ENCODE data around the gene PRR29.
"Not testable (repeated sequence)": the region's sequence is repeated elsewhere in the genome, so short reads cannot be mapped to it uniquely, and the experiment has no call there.

The PRR29 gene

DNA sequence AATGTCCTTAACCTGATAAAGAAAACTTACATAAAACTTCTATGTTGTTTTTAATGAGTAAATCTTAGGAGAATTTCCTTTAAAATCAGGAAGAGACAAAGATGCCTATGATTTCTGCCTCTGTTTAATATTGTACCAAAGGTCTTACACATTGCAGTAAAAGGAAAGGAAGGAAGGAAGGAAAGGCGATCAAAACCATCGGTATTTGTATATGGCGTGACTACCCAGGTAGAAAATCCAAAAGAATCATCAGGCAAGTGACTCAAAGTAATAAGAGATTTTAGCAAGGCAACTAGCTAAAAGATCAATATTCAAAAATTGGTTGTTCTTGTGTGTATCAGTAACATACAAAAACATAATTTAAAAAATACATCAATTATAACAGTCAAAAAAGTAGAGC lies 18.8 kb downstream of the PRR29 start:
- DNase-seq = no peak

- no peak for DNase-seq
Observed at GRCh38 chr17:64017381-64017980, 19.3 kb downstream of the PRR29 start.

- DNase-seq = not testable (repeated sequence)
Observed at GRCh38 chr17:64019551-64019961, 21.4 kb downstream of the PRR29 start.

DNA sequence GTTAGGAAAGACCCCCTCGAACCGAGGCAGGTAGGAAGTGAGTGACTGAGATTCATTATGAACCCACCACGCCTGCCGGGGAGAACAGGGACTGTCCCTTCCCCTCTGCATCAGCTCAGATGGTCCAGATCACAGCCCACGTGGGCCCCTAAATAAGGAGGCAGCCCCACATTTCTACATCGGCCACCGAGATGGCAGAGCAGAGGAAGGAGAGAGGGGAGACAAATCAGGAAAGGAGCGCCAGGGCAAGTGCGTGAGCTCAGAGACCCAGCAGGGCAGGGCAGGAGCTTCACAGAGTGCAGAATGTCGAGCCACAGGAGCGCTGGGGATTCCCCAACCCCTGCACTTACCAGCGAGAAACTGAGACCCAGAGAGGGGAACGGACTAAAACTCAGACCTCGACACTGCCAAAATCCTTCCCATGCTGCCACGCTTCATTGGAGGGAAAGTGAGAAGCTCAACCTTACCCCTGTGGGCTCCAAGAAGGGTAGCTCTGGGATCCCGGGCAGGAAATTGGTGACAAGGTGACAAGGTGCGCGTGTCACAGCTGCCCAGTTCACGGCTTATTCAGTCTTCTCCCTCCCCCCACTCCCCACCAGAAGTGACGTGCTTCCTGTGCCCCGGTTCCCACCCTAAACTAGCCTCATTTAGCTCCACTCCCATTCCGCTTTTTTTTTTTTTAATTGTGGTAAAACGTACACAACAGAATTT lies 22.1 kb downstream of the PRR29 start, which contains the start of gene ICAM2:
ICAM2 (minus strand) TSS at position 578 of the 711 bp plus-strand sequence. CDS start 13,942 bp downstream, outside the sequence.
- DNase-seq = peak; percentile 40

DNA sequence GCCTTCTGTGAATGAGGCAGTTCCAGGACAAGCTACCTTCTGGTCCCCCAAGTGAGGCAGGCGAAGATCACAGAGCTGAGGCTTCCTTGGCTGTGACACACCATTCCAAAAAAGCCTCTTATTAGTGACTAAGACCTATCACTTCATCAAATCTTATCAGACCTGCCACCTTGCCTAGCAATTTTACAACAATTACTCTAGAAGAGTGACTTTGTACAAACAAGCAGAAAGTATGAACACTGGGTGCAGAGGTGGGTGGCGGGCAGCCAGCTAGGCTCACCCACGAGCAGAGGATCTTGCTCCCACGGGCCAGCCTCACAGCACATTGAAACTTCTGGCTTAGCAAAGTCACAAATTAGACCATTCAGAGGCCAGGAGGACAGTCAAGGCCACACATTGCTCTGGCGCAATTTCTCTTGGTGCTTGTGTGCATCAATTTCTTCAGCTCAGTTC lies 24.5 kb downstream of the PRR29 start:
- no peak for DNase-seq

GRCh38 chr17:64024215-64024654 lies 26.1 kb downstream of the PRR29 start:
- DNase-seq = no peak

DNA sequence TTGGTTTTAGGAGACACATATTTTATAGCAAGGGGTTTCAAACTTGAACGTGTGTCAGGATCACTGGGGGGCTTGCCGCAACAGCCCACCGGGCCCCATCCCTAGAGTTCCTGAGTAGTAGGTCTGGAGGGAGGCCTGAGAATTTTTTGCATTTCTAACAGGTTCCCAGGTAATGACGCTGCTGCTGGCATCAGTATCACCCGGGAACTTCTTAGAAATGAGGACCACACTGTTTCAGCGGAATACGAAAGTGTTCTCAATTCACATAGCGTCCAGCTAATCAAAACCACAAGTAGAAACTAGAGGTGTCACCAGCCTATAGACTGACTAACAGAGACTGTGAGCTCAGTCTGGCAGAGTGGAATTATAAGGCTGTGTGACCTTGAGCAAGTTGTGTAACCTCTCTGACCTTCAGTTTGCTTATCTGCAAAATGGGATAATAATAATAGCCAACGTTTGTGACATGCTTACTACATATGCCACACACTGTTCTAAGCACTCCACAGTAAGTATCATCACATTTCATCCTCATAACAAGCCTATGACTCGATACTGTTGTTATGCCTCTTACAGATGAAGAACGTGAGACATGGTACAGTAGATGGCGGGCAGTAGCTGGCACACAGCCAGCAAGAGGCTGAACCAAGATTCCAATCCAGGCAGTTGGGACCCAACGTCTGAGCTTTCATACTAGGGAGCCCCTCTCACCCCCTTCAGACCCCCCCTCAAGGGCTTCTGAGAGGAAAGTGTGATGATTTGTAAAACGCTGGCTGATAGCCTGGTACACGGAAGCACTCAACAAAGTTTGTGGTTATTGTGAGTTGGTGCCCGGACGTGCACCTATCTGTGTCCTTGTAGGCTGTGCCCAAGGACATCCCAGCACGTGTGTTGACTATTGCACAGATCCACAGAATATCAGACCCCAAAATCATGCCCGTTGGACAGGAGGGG lies 26.9 kb downstream of the PRR29 start:
- DNase-seq = peak; percentile 40

DNA sequence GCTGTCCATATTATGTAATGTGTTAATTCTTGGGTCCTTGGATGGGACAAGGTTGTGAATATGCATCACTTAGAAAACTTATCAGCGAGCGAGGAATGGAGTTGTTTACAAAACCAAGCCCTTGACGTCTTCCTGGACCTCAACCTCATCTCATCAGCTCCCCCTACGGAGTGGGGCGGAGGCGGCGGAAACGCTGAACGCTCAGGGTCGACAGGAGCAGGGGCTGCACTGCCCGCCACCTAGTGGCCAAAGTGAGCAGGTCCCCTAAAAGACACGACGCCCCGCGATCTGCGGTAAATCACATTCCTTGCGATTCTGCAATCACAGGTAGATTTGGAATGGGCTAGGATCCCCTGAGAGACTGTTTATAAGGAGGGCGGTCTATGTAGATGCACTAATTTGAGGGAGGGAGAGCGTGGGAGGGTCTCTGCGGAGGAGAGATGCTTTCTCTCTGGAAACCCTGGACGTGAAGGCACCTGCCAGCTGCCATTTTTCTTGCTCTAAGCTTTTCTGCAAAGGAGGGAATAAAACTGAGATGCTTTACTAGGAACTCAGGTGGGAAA lies 27.7 kb downstream of the PRR29 start:
- DNase-seq = peak; percentile 75

- DNase-seq = peak; percentile 60
Observed at GRCh38 chr17:64028874-64029464, 30.8 kb downstream of the PRR29 start.

DNA sequence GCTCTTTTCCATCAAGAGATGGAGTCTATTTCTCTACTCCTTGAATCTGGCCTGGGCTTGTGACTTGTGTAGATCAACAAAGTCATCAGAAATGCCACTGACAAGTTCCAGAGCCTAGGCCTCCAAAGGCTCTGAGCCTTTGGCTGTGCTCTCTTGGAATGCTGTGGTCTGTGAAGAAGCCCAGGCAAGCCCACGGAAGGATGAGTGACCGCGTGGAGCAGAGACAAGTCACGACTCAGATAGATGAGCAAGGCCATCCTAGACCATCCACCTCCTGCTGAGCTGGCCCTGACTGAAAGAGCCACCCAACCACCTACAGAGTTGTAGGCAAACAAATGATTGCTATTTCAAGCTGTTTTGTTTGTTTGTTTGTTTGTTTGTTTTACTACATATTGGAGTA lies 33.9 kb downstream of the PRR29 start:
- DNase-seq = no peak

DNA sequence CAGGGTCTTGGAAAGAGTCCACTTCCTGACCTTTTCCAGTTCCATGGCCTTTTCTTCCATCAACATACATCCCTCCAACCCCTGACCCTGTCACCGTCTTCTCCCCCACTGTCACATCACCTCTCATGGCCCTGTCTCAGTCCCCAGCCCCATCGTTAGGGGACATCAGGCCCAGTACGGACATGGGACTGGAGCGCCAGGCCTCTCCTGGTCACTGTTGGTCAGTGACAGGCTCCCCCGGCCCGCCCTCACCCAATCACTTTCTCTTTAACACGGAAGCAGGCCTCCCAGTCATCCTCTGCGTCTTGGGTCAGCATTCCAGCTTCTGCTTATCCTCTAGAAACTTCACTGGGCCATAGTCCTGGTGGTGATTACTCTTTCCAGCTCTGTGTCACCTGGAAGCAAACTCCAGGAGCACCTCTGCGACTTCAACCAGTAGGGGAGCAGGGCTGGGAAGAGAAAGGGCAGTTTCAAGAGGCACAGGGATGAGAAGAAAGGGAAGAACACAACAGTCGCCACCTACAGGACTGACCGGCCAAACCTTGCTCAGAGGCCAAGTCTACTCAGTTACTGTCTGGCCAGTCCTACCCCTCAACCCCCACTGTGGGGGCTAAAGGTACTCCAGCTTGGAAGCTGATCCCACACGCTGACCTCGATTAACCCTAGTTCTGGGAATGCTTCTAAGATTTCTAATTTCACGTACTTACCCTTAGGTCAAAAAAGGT lies 38.2 kb downstream of the PRR29 start:
- DNase-seq = no peak

DNA sequence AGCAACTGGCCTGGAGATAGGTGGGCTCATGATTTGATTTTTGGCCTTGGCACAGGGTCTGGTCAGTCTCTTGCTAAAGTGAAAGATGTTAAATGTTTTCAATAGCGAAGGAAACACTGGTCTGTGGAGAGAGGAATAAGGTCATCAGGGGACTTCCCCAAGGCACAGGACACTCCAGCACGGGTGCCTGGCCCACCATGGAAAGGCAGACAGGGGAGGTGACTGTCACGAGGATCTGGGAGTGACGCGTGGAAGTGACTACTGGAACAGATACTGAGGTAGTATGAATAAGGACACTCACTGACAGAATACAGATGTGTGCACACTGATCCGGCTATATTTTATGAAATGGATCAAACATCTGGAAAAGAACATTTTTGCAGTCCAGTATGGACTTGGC lies 39.0 kb downstream of the PRR29 start:
- DNase-seq = no peak

DNA sequence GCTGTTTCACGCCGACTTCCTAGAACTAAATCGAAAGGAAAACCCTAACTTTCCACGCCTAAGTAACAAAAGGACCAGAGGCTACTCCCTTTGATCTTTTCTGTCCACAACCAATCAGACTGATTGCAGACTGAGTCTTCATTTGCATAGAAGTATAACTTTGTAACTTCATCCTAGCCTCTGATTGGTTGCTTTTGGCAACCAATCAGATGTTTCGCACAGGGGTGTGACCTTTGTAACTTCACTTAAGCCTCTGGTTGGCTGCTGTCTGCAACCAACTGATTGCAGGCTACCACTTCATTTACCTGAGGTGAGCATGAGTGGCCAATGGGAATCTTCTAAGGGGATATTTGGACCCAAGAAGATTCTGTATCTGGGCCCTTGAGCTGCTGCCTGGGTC lies 39.7 kb downstream of the PRR29 start:
- DNase-seq = no peak

DNA sequence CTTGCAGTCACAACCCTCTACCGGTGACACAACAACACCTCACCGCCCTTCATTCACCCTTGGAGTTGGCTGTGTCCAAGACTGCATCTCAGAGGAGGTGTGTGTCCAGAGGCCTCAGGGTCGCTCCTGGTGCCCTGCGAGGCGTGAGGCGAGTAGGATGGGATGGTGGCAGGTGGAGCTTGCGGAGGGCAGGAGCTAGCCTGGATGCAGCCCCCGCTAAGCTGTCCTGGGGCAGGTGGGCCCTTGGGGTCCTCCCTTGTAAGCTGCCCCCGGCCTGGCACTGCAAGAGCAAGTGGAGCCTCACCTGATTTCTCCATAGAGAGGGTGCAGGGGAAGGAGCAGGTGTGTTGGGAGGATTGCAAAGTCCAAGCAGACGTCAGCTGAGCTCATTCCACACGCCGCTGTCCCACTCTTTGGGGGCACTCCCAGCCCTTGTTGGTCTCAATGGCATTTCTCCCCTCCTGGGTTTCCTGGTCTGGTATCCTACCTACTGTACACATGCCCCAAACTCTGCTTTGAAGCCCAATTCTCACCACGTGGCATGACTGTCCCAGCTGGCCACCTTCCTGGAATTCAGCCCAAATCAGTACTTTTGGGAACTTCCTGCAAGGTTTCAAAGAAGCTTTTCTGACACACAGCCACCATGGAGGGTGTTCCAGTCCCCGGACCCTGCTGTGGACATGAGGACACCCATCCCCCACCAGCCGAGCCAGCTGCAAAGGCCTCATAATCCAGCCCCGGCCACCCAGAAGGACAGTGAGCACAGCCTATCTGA lies 40.4 kb downstream of the PRR29 start:
- no peak for DNase-seq

DNA sequence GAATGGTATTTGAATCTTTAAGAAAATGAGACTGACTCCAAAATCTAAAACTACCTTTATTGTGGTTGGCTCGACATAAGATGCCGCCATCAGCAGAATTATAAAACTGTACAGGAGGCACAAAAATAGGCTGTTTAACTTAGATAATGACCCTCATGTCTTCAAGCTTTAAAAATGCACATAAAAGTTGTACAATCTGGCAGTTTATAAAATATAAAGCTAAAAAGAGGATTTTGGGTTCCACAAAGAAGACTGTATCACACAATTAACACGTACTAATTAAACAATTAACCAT lies 40.9 kb downstream of the PRR29 start:
- no peak for DNase-seq

DNA sequence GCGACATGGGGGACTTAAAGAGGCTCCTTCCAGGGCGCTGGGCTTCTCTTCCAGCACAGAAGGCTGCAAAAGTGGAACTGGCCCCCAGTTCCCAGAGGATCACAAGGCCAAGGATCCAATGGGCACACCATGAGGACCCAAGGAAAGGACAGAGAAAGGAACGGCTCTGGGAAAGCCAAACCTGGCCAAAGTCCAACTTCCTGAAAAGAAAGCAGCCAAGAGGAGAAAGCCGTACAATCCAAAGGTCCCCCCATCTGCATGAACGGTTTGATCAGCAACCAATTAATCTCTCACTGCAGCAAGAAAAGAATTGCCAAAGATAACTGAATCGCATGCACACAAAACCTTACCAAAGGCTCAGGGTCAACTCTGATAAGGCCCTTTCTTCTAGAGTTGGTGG lies 42.1 kb downstream of the PRR29 start:
- DNase-seq = no peak

- DNase-seq = no peak
Observed at GRCh38 chr17:64041912-64042311, 43.8 kb downstream of the PRR29 start.

GRCh38 chr17:64042700-64043485 lies 44.7 kb downstream of the PRR29 start:
- no peak for DNase-seq

DNA sequence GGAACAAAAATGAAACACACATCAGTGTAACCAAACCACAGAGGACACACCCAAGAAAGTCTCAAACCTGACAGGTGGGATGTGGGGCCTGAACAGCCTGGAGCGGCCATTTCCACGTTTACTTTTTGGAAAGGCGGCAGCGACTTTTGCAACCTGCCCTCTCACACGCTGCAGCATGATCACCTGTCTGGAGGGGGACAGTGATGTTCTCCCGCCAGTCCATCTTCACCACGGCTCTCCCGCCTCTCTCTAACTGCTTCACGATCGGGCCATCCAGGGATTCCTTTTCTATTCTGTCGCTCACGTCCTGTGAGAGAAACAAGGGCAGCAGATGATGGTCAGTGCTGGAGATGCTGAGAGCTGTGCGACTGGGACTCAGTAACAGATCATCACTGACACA lies 47.0 kb downstream of the PRR29 start:
- no peak for DNase-seq

DNA sequence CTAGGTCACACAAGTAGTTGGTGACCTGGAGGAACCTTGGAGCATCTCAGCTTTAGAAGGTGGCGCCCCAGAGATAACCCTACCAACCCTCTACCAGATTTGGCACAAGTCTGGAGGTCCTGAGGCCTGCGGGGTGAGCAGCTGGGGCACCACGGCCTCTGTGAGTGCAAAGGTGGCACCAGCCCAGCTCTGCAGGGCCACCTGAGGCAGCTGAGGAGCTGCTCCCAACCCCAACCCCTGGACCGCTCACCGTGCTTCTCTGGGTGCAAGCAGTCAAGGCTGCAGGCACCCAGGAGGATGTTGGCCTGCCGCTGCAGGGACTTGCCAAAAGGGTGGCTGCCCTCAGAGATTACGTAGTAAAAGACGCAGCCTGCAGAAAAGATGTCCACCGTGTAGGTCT lies 50.7 kb downstream of the PRR29 start:
- no peak for DNase-seq
